HG03521 (cell line): ENCODE measurements around the gene ZNF384.

ENCODE experiments used
- ATAC-seq: cut with Tn5 transposase; IDR thresholded peaks from one replicate; pipeline ENCODE4 v1.9.1; 2021; ENCODE audit warnings: mild to moderate bottlenecking, moderate library complexity; ENCODE audit not compliant: unreplicated experiment

ZNF384 gene

DNA sequence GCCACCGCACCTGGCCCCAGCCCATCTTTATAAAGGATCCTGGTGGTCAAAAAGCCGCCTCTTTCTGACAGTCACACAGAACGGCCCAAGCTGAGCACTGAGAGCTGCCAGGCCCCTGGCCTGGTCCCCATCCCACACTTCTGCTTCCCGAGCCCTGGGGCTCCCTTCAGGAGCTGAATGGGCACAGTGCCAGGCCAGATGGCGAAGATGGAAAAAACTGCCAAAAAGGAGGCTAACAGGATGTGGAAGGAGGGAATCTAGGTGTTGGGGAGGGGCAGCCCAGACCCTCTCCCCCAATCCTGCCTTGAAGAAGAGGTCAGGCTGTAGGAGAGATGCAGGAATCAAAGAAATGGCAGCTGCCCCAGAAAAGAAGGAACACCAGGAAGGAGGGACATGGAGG, 58.4 kb downstream of the ZNF384 start:
- no peak for ATAC-seq

DNA sequence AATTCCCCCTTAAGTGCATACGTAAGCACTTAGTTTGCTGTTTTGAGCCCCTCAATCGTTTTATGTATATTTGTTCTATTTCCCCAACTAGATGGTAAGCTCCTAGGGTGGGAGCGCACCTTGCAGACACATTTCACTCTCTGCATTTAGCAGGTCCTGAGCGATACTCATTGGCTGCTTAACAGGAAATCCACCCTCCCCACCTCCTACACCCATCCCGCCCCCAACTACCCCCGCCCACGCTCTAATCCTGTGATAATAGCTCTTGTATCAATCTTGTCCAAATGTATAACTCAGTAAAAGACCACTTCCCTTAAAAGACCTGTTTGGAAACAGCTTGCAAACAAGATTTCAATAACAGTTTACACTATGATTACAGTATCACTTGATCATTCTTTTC, 61.6 kb downstream of the ZNF384 start:
- no peak for ATAC-seq

GRCh38 chr12:6626654-6627283, 62.4 kb downstream of the ZNF384 start:
- no peak for ATAC-seq

DNA sequence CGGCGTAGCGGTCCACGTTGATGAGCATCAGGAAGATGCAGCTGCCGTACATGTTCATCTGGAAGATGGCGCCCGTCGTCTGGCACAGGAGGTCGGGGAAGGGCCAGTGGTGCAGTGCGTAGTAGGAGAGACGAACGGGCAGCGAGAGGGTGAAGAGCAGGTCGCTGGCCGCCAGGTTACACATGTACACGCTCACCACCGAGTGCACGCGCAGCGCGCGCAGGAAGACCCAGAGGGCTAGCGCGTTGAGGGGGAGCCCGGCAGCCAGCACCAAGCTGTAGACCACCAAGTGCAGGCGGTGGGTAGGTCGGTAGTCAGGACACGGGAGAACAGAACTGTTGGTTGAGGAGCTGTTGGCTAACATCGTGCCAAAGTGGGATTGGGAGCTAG, 68.3 kb downstream of the ZNF384 start:
- no peak for ATAC-seq

GRCh38 chr12:6620137-6620884, 68.9 kb downstream of the ZNF384 start:
- ATAC-seq, result no peak

- no peak for ATAC-seq
Measured at GRCh38 chr12:6618483-6619225, 70.5 kb downstream of the ZNF384 start.
